ENCODE data around the gene CCDC69.

CCDC69 gene

GRCh38 chr5:151164687-151165392, 59.1 kb downstream of the CCDC69 start:
- peak; percentile 57 to 64 for DNase-seq (ENCODE audit: low read depth in 2 of 2)

GRCh38 chr5:151162776-151163175, 61.1 kb downstream of the CCDC69 start:
- no peak for DNase-seq (ENCODE audit: low read depth in 2 of 2)

- DNase-seq (ENCODE audit: low read depth in 2 of 2) = no peak
Measured at GRCh38 chr5:151159649-151160373, 64.1 kb downstream of the CCDC69 start.

GRCh38 chr5:151158287-151158661, 65.6 kb downstream of the CCDC69 start:
- DNase-seq (ENCODE audit: low read depth in 2 of 2) = no peak

- DNase-seq (ENCODE audit: low read depth in 2 of 2) = peak in 1 of 2 donors; percentile 45
Measured at GRCh38 chr5:151157426-151158286, 66.2 kb downstream of the CCDC69 start, which contains the start of gene ANXA6. ANXA6 (minus strand) TSS chr5:151157779; CDS start chr5:151147901, 9,878 bp downstream.

- DNase-seq (ENCODE audit: low read depth in 2 of 2) = no peak
Measured at GRCh38 chr5:151156507-151157420, 67.1 kb downstream of the CCDC69 start.

GRCh38 chr5:151155775-151156506, 68.0 kb downstream of the CCDC69 start:
- no peak for DNase-seq (ENCODE audit: low read depth in 2 of 2)

- no peak for DNase-seq (ENCODE audit: low read depth in 2 of 2)
Measured at GRCh38 chr5:151154931-151155774, 68.7 kb downstream of the CCDC69 start.

GRCh38 chr5:151153766-151154272, 70.1 kb downstream of the CCDC69 start:
- no peak for DNase-seq (ENCODE audit: low read depth in 2 of 2)

- DNase-seq (ENCODE audit: low read depth in 2 of 2) = no peak
Measured at GRCh38 chr5:151153300-151153699, 70.6 kb downstream of the CCDC69 start.

- no peak for DNase-seq (ENCODE audit: low read depth in 2 of 2)
Measured at GRCh38 chr5:151151793-151152192, 72.1 kb downstream of the CCDC69 start.

GRCh38 chr5:151151263-151151660, 72.6 kb downstream of the CCDC69 start:
- DNase-seq (ENCODE audit: low read depth in 2 of 2) = no peak

- DNase-seq (ENCODE audit: low read depth in 2 of 2) = peak; percentile 47 to 59
Measured at GRCh38 chr5:151150471-151151262, 73.2 kb downstream of the CCDC69 start.

GRCh38 chr5:151148583-151148982, 75.3 kb downstream of the CCDC69 start:
- no peak for DNase-seq (ENCODE audit: low read depth in 2 of 2)

- DNase-seq (ENCODE audit: low read depth in 2 of 2) = no peak
Measured at GRCh38 chr5:151147033-151147432, 76.9 kb downstream of the CCDC69 start.

- no peak for DNase-seq (ENCODE audit: low read depth in 2 of 2)
Measured at GRCh38 chr5:151146061-151146460, 77.8 kb downstream of the CCDC69 start.

GRCh38 chr5:151144922-151145321, 79.0 kb downstream of the CCDC69 start:
- no peak for DNase-seq (ENCODE audit: low read depth in 2 of 2)

GRCh38 chr5:151144275-151144674, 79.6 kb downstream of the CCDC69 start:
- DNase-seq (ENCODE audit: low read depth in 2 of 2) = no peak

- DNase-seq (ENCODE audit: low read depth in 2 of 2) = no peak
Measured at GRCh38 chr5:151143645-151144044, 80.2 kb downstream of the CCDC69 start.

All from stimulated activated CD8-positive, alpha-beta memory T cell treated with anti-CD3 and anti-CD28 coated beads, Interleukin-2, amount 100 ng/mL, for 1 hour (primary cell).